Lower lobe of right lung (tissue), 2 donors: Measurements from ENCODE around the gene YJU2. TPM values are rescaled to one million over a fixed set of nuclear protein-coding genes. Genes with fewer than 3 reads are reported as not detected.
"Not testable (repeated sequence)": the region's sequence is repeated elsewhere in the genome, so short reads cannot be mapped to it uniquely, and the experiment has no call there.

Experiments
- ATAC-seq, 2 donors: fragments of 200-7000 bp; cut with Tn5 transposase; one replicate each; pipeline ENCODE4 v1.9.1; 2020 to 2022; ENCODE audit warnings: mild to moderate bottlenecking in 2 of 2, moderate library complexity in 2 of 2
- DNase-seq: peaks from one replicate; pipeline ENCODE4 v3.0.0-alpha.2; 2020
- H3K27ac ChIP-seq: fragments of 200-600 bp; one replicate; pipeline ENCODE4 v1.8.0; 2022
- H3K27me3 ChIP-seq: fragments of 200-600 bp; one replicate; pipeline ENCODE4 v1.8.0; 2022; ENCODE audit warnings: low read depth
- H3K36me3 ChIP-seq: fragments of 200-600 bp; one replicate; pipeline ENCODE4 v1.8.0; 2022; ENCODE audit warnings: mild to moderate bottlenecking
- H3K4me1 ChIP-seq: fragments of 200-600 bp; one replicate; pipeline ENCODE4 v1.8.0; 2022
- H3K4me3 ChIP-seq: fragments of 200-600 bp; one replicate; pipeline ENCODE4 v1.8.0; 2022; ENCODE audit warnings: mild to moderate bottlenecking
- H3K9me3 ChIP-seq: fragments of 200-600 bp; one replicate; pipeline ENCODE4 v1.8.0; 2022
- intact Hi-C: fragments of 100-400 bp; cut with DNase I; formaldehyde crosslinking; loops from one replicate; pipeline ENCODE4 v1.11.0; 2022
- total RNA-seq: library from RNA; stranded (reverse); fragmentation: NEBNext Ultra II Directional; extraction: Animal tissue kit (Norgen Biotek cat#: 25700); gene quantifications from one replicate; pipeline ENCODE4 v1.2.1, GENCODE V29; 2021
- TF ChIP-seq, protein P1 (sequence below): fragments of 200-600 bp; IDR thresholded peaks from one replicate; pipeline ENCODE4 v1.8.0; 2022; ENCODE audit warnings: antibody characterized with exemption, mild to moderate bottlenecking
- donor health status: DM: no; HTN: yes; CAD: no; lungs with severe emphysema.

YJU2 gene
- total RNA-seq, 1 donor from 2014 or later: 16.7 TPM

DNA sequence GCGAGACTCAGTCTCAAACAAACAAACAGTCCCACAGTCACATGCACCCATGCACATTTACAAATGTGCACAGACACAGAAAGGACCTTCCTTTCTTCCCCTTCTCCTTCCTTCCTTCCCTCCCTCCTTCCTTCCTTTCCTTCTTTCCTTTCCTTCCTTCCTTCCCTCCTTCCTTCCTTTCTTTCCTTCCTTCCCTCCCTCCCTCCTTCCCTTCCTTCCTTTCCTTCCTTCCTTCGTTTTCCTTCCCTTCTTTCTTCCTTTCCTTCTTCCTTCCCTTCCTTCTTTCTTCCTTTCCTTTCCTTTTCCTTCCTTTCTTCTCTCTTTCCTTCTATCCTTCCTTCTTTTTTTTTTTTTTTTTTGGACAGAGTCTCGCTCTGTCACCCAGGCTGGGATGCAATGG is 33.8 kb upstream of the YJU2 start:
- Histone ChIP-seq H3K36me3 (no peaks in the 10 kb centered on the region), H3K4me3 (no peak overlapping the region), H3K27me3 (no peaks in the 10 kb centered on the region), H3K27ac (no peak overlapping the region), H3K4me1 (no peaks in the 10 kb centered on the region), H3K9me3 (no peaks in the 10 kb centered on the region)
- TF ChIP-seq, protein P1, sequence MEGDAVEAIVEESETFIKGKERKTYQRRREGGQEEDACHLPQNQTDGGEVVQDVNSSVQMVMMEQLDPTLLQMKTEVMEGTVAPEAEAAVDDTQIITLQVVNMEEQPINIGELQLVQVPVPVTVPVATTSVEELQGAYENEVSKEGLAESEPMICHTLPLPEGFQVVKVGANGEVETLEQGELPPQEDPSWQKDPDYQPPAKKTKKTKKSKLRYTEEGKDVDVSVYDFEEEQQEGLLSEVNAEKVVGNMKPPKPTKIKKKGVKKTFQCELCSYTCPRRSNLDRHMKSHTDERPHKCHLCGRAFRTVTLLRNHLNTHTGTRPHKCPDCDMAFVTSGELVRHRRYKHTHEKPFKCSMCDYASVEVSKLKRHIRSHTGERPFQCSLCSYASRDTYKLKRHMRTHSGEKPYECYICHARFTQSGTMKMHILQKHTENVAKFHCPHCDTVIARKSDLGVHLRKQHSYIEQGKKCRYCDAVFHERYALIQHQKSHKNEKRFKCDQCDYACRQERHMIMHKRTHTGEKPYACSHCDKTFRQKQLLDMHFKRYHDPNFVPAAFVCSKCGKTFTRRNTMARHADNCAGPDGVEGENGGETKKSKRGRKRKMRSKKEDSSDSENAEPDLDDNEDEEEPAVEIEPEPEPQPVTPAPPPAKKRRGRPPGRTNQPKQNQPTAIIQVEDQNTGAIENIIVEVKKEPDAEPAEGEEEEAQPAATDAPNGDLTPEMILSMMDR: no peak
- intact Hi-C loops: no loop called here
- DNase-seq (no peak), ATAC-seq (no peak)

DNA sequence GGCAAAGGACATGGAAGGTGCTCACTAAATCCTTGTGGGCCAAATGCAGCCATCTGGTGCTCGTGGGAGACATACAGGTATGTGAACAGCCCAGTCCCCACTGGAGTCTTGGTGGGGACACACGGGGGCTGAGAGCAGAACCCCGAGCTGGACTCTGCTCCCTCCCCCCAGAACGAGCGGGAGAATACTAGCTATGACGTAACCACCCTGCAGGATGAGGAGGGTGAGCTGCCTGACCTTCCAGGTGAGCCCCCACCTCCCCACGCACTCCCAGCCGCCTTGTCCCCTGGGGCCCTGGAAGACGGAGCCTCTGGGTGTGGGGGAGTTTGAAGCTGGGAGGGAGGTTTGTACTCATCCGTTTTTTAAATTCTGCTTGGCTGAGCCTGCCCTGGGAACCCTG is 31.1 kb upstream of the YJU2 start:
- peak in 1 of 2 donors; percentile 9 for ATAC-seq
- H3K27me3 ChIP-seq: no peaks in the 10 kb centered on the region
- DNase-seq: no peak
- intact Hi-C loops: no loop called here
- H3K9me3 ChIP-seq: no peaks in the 10 kb centered on the region
- no peaks in the 10 kb centered on the region for H3K4me1 ChIP-seq
- H3K27ac ChIP-seq: no peak overlapping the region
- H3K36me3 ChIP-seq: no peaks in the 10 kb centered on the region
- no peak overlapping the region for H3K4me3 ChIP-seq
- TF ChIP-seq, protein P1: no peak

DNA sequence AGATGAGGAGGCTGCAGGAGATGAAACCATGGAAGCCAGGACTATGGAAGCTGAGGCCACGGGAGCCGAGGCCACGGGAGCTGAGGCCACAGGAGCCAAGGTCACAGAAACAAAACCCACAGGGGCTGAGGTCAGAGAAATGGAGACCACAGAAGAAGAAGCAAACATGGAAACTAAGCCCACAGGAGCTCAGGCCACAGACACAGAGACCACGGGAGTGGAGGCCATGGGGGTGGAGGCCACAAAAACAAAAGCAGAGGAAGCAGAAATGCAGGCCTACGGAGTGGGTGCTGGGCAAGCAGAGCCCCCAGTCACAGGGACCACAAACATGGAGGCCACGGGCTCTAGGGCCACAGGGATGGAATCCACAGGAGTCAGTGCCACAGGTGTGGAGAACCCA is 30.0 kb upstream of the YJU2 start:
- H3K4me1 ChIP-seq: no peaks in the 10 kb centered on the region
- H3K36me3 ChIP-seq: no peaks in the 10 kb centered on the region
- ATAC-seq (no peak), DNase-seq (no peak)
- no peaks in the 10 kb centered on the region for H3K27me3 ChIP-seq
- H3K27ac ChIP-seq: no peak overlapping the region
- TF ChIP-seq, protein P1: no peak
- no peak overlapping the region for H3K4me3 ChIP-seq
- H3K9me3 ChIP-seq: no peaks in the 10 kb centered on the region
- intact Hi-C loops: no loop called here

DNA sequence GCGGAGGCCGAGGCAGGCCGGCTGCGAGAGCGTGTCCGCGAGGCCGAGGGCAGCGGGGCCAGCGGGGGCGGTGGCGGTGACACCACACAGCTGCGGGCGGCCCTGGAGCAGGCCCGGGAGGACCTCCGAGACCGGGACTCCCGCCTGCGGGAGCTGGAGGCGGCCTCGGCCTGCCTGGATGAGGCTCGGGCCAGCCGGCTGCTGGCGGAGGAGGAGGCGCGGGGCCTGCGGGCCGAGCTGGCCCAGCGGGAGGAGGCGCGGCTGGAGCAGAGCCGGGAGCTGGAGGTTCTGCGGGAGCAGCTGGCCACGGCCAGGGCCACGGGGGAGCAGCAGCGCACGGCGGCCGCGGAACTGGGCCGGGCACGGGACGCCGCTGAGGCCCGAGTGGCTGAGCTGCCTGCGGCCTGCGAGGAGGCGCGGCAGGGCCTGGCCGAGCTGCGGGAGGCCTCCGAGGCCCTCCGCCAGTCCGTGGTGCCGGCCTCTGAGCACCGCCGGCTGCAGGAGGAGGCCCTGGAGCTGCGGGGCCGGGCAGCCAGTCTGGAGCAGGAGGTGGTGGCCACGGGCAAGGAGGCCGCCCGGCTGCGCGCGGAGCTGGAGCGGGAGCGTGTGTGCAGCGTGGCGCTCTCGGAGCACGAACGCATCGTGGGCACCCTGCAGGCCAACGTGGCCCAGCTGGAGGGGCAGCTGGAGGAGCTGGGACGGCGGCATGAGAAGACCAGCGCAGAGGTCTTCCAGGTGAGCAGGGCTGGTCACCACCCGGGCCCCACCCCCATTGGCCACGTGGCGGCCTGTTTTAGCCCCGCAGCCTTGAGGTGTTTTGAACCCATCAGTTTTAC is 29.2 kb upstream of the YJU2 start:
- Histone ChIP-seq H3K36me3 (no peaks in the 10 kb centered on the region), H3K27me3 (no peaks in the 10 kb centered on the region), H3K4me1 (no peaks in the 10 kb centered on the region), H3K9me3 (no peaks in the 10 kb centered on the region), H3K4me3 (no peak overlapping the region), H3K27ac (no peak overlapping the region)
- intact Hi-C loops: no loop called here
- no peak for DNase-seq
- no peak for ATAC-seq
- TF ChIP-seq, protein P1: no peak

DNA sequence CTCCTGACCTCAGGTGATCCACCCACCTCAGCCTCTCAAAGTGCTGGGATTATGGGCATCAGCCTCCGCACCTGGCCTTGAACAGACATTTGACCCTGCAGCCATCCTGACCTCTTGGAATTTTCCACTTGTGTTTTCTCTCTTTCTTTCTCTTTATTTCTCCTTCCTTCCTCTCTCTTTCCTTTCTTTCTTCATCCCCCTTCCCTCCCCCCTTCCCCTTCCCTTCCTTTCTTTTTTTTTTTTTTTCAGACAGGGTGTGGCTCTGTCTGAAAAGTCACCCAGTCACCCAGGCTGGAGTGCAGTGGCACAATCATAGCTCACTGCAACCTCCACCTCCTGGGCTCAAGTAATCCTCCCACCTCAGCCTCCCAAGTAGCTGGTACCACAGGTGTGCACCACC is 28.4 kb upstream of the YJU2 start:
- H3K4me1 ChIP-seq, H3K4me3 ChIP-seq, H3K27me3 ChIP-seq, intact Hi-C loops, ATAC-seq, DNase-seq, H3K9me3 ChIP-seq, H3K27ac ChIP-seq, H3K36me3 ChIP-seq: not testable (repeated sequence)

DNA sequence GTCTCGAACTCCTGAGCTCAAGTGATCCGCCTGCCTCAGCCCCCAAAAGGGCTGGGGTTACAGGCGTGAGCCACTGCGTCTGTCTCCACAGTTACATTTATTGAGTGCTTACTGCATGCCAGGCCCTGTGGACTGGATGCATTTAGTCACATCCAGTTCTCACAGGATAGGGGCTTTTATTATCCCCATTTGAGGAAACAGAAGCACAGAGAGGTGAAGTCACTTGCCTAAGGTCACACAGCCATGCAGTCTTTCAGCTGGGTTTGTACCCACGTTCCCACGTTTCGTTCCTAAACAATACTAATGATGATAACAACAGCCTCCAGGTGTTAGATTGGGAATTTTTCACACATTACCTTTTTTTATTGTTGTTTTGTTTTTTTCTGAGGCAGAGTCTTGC is 26.7 kb upstream of the YJU2 start:
- Histone ChIP-seq H3K36me3 (no peaks in the 10 kb centered on the region), H3K9me3 (no peaks in the 10 kb centered on the region), H3K27ac (no peak overlapping the region), H3K27me3 (no peaks in the 10 kb centered on the region), H3K4me1 (no peaks in the 10 kb centered on the region), H3K4me3 (no peak overlapping the region)
- intact Hi-C loops: no loop called here
- DNase-seq (no peak), ATAC-seq (no peak)
- TF ChIP-seq, protein P1: no peak
